Keratinocyte (primary cell): ENCODE data around the gene GLDN. TPM values are rescaled to one million over a fixed set of nuclear protein-coding genes. Genes with fewer than 3 reads are reported as not detected.

Experiments used
- DNase-seq: peaks from one replicate; pipeline ENCODE4 v3.0.0-alpha.2; 2011; ENCODE audit warnings: low read depth, missing footprints, low spot score
- FAIRE-seq: peaks from 2 replicates; lab custom pipeline; 2011; peaks lifted over from hg19 to GRCh38; lab: Jason Lieb, UNC
- H2AFZ ChIP-seq: 2 replicates; pipeline ENCODE4 v1.6.0; 2012; ENCODE audit warnings: low read length, control low read depth, inconsistent platforms; ENCODE audit not compliant: control insufficient read depth
- H3K27ac ChIP-seq: 2 replicates; pipeline ENCODE4 v1.5.1; 2011; ENCODE audit warnings: low read length; ENCODE audit not compliant: control insufficient read depth, insufficient read depth
- H3K27me3 ChIP-seq: 3 replicates; pipeline ENCODE4 v1.6.0; 2011; ENCODE audit warnings: low read length; ENCODE audit not compliant: control insufficient read depth, insufficient read depth; ENCODE audit errors: extremely low read depth
- H3K36me3 ChIP-seq, 2 experiments: 2 replicates in 1 of 2; 3 replicates in 1 of 2; pipeline ENCODE4 v1.5.1; 2011; ENCODE audit warnings: low read length in 2 of 2, mild to moderate bottlenecking in 1 of 2; ENCODE audit not compliant: control insufficient read depth in 2 of 2, insufficient read depth in 2 of 2; ENCODE audit errors: extremely low read depth in 1 of 2
- H3K4me1 ChIP-seq: 3 replicates; pipeline ENCODE4 v1.5.1; 2011; ENCODE audit warnings: low read length; ENCODE audit not compliant: control insufficient read depth, insufficient read depth; ENCODE audit errors: extremely low read depth
- H3K4me2 ChIP-seq: 3 replicates; pipeline ENCODE4 v1.6.0; 2011; ENCODE audit warnings: low read depth, low read length; ENCODE audit not compliant: control insufficient read depth, insufficient read depth; ENCODE audit errors: extremely low read depth
- H3K4me3 ChIP-seq, 3 experiments: fragments of 200-600 bp in 1 of 3; sonication (generic) in 1 of 3; 2 replicates in 2 of 3; 3 replicates in 1 of 3; pipeline ENCODE4 v1.5.1; 2011 to 2016; ENCODE audit warnings: low read length in 3 of 3, mild to moderate bottlenecking in 3 of 3, control low read depth in 2 of 3, inconsistent platforms in 1 of 3, low read depth in 1 of 3, mixed read lengths in 1 of 3, mixed run types in 1 of 3, moderate library complexity in 1 of 3; ENCODE audit not compliant: control insufficient read depth in 2 of 3, insufficient read depth in 2 of 3; ENCODE audit errors: extremely low read depth in 1 of 3
- H3K79me2 ChIP-seq: 2 replicates; pipeline ENCODE4 v1.6.0; 2012; ENCODE audit warnings: low read length; ENCODE audit not compliant: control insufficient read depth, insufficient read depth
- H3K9ac ChIP-seq: 3 replicates; pipeline ENCODE4 v1.6.0; 2011; ENCODE audit warnings: low read length; ENCODE audit not compliant: control insufficient read depth, insufficient read depth; ENCODE audit errors: extremely low read depth
- H3K9me1 ChIP-seq: 3 replicates; pipeline ENCODE4 v1.6.0; 2011; ENCODE audit warnings: low read length; ENCODE audit not compliant: control insufficient read depth, insufficient read depth; ENCODE audit errors: extremely low read depth
- H3K9me3 ChIP-seq: 2 replicates; pipeline ENCODE4 v1.5.1; 2012; ENCODE audit warnings: low read depth, low read length; ENCODE audit not compliant: control insufficient read depth
- H4K20me1 ChIP-seq: 3 replicates; pipeline ENCODE4 v1.6.0; 2011; ENCODE audit warnings: low read length; ENCODE audit not compliant: control insufficient read depth, insufficient read depth; ENCODE audit errors: extremely low read depth
- CTCF ChIP-seq, 3 experiments: IDR thresholded peaks in 1 of 3; conservative IDR thresholded peaks in 1 of 3; optimal IDR thresholded peaks in 1 of 3; 2 replicates in 2 of 3; 3 replicates in 1 of 3; pipeline versions ENCODE3 to v1.5.1; 2011; ENCODE audit warnings: low read length in 3 of 3, mild to moderate bottlenecking in 3 of 3, moderate library complexity in 2 of 3, control low read depth in 1 of 3, inconsistent platforms in 1 of 3; ENCODE audit not compliant: insufficient read depth in 2 of 3; ENCODE audit errors: extremely low read depth in 1 of 3
- EZH2 ChIP-seq: IDR thresholded peaks from one replicate; pipeline ENCODE4 v1.6.1; 2012; ENCODE audit warnings: inconsistent platforms, mild to moderate bottlenecking, low read length, moderate library complexity
- dilution Hi-C: fragments of 300-500 bp; cut with MboI; formaldehyde crosslinking; loops from one replicate; pipeline ENCODE4 v1.7.0; 2020; ENCODE audit warnings: low sequenced_read_pairs; ENCODE audit not compliant: extremely low pct_ligation_motif_present
- polyA plus RNA-seq, 5 experiments: library from polyadenylated mRNA; depleted of rRNA in 3 of 5; stranded (reverse) in 3 of 5; stranded (forward) in 1 of 5; unstranded in 1 of 5; fragments of >200 nt; gene quantifications; 1 replicate in 1 of 5; 2 replicates in 3 of 5; 3 replicates in 1 of 5; pipeline versions ENCODE4 v1.2.1 to v1.2.3, GENCODE V29; 2011 to 2012; ENCODE audit warnings: missing spikeins in 2 of 5, low read depth in 1 of 5, low replicate concordance in 1 of 5

The GLDN gene
- polyA plus RNA-seq, 1 donor (not counting 4 experiments of a cell fraction or from before 2014, with no cell fraction given), result 0.09 TPM

- Histone ChIP-seq H3K4me3 (no peak overlapping the region), H3K9ac (no peak overlapping the region), H3K4me2 (peak overlapping the region; percentile 19), H3K27me3 (peaks cover 34% of the 10 kb centered on the region), H3K27ac (no peak overlapping the region), H2AFZ (no peak overlapping the region), H3K9me1 (no peaks in the 10 kb centered on the region), H3K9me3 (no peaks in the 10 kb centered on the region), H3K36me3 (no peaks in the 10 kb centered on the region), H4K20me1 (no peaks in the 10 kb centered on the region), H3K4me1 (no peaks in the 10 kb centered on the region), H3K79me2 (no peaks in the 10 kb centered on the region)
- no peak for FAIRE-seq
- no peak for DNase-seq
- TF ChIP-seq EZH2, result no peak
- TF ChIP-seq CTCF (optimal IDR thresholded peaks at IDR 0.05 in 1 of 3, IDR thresholded peaks at IDR 0.05 in 1 of 3, conservative IDR thresholded peaks at IDR 0.05 in 1 of 3; ENCODE audit: extremely low read depth in 1 of 3, insufficient read depth in 2 of 3, low read length in 3 of 3), result no peak
- dilution Hi-C loops, result no loop called here
Observed at GRCh38 chr15:51342227-51342999, 958 bp downstream of the GLDN start.

- Histone ChIP-seq H3K4me2 (no peak overlapping the region), H3K9ac (no peak overlapping the region), H3K27me3 (peaks cover 34% of the 10 kb centered on the region), H3K79me2 (no peaks in the 10 kb centered on the region), H3K4me1 (no peaks in the 10 kb centered on the region), H3K9me1 (no peaks in the 10 kb centered on the region), H3K36me3 (no peaks in the 10 kb centered on the region), H3K4me3 (no peak overlapping the region), H4K20me1 (no peaks in the 10 kb centered on the region), H3K27ac (no peak overlapping the region), H3K9me3 (no peaks in the 10 kb centered on the region), H2AFZ (no peak overlapping the region)
- dilution Hi-C loops, result no loop called here
- FAIRE-seq (no peak), DNase-seq (no peak)
- TF ChIP-seq CTCF (optimal IDR thresholded peaks at IDR 0.05 in 1 of 3, IDR thresholded peaks at IDR 0.05 in 1 of 3, conservative IDR thresholded peaks at IDR 0.05 in 1 of 3; ENCODE audit: extremely low read depth in 1 of 3, insufficient read depth in 2 of 3, low read length in 3 of 3), result no peak
- TF ChIP-seq EZH2, result no peak
Observed at GRCh38 chr15:51343466-51343865, 2.0 kb downstream of the GLDN start.
